ENCODE data around the gene RNU6-7.

The RNU6-7 gene

DNA sequence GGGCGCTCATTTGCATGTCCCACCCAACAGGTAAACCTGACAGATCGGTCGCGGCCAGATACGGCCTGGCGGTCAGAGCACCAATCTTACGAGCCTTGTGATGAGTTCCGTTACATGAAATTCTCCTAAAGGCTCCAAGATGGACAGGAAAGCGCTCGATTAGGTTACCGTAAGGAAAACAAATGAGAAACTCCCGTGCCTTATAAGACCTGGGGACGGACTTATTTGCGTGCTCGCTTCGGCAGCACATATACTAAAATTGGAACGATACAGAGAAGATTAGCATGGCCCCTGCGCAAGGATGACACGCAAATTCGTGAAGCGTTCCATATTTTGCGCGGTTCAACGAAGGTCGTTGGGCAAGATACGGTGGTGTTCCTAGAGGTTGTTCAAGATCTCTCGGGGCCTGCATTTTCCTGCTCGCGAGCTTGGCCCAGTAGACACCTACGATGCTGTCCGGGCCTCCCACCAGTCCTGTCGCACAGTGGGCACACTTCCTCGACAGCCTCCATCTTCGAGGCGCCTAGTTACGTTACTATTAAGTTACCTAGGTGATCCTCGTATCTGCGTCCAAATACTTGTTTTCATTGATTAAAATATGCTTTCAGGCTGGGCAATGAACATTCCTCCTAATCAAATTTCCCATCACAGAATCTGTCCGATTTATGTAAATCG is at the start of gene RNU6-7:
Gene RNU6-7, plus strand, starts transcription at position 230 of the 675 bp plus-strand sequence.
- peak; percentile 75 for DNase-seq

DNA sequence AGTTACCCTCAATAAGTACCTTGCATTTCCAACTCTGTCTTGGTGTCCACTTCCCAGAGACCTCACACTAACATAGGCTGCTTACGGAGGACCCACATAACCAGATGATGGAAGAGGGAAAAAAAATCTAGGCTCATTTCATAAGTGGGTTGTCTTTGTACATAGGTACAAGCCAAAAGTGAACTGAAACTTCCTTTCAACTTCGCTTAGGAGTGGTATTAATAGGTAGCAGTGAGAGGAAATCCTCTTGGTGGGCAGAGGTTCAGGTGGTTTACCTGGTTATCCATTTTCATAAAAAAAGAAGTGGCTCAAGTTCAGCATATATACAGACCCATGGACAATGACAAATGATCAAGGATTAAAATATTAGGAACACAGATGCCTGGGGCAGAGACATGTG is 35.8 kb upstream of the RNU6-7 start:
- DNase-seq = no peak

DNA sequence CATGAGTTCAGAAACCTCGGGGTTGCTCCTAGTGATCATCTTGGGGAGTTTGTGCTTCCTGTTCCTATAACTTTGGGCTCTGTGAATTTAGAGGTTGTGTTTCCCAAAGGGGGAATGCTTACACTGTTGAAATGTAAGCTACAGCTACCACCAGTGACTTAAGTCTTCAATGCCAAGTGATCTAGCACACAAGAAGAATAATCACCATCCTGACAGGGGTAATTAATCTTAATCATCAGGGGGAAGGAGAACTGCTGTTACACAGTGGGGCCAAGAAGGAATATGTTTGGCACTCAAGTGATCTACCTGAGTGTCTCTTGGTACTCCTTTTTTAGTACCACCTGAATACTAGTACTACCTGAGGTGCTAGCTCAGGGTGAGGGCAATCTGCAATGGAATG is 34.9 kb upstream of the RNU6-7 start:
- DNase-seq = no peak

DNA sequence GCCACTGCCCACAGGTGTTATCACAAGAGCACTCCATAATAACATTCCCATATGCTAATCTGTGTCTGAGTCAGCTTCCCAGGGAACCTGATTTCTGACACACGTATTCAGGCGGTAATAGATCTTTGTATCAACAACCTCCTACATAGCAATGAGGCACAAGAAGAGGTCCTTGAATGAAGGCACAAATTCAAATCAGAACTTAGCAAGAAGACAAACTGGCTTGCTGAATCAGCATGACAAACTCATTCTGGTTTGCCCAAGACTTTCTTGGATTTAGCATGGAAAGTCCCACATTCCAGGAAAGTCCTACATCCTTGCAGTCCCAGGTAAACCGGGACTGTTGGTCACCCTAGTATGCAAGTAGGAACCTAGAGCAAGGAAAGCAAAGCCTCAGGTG is 33.9 kb upstream of the RNU6-7 start:
- DNase-seq = no peak

DNA sequence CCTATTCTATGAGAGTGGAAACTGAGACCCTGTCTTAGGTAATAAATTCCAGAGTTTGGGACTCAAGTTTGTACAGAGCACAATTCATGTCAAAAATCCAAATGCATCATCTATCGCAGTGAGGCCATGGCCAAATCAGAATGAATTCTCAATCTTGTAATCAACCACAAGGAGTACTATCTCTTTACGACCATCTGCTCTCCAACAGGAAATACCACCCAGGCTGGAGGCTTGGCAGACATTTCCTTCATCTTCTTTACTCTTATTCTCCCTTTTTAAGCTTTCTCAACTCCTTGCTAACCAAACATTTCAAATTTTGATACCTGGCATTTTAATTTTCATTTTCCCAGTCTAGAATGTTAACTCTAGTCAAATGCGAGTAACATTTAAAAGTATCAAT is 32.7 kb upstream of the RNU6-7 start:
- no peak for DNase-seq

DNA sequence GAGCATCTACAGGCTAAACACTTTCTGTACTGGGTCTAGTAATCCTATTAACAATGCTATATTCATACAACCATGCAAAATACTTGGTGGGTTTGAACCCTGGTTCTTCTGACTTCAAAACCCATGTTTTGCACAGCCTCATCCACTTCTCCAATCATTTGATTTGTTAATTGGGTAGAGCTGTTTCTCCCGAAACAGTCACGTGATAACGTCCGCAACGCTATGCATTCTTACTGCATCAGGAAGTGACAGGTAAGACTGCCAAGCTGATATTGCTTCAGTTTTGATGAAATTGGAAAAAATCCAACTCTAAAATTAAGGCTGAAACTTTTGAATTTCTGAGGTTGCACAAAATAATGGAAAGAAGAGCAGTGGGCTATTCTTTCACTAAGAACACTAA is 30.4 kb upstream of the RNU6-7 start:
- no peak for DNase-seq

GRCh38 chr14:32183151-32184058 is 18.4 kb upstream of the RNU6-7 start:
- no peak for DNase-seq

GRCh38 chr14:32185097-32185496 is 16.7 kb upstream of the RNU6-7 start:
- no peak for DNase-seq

DNA sequence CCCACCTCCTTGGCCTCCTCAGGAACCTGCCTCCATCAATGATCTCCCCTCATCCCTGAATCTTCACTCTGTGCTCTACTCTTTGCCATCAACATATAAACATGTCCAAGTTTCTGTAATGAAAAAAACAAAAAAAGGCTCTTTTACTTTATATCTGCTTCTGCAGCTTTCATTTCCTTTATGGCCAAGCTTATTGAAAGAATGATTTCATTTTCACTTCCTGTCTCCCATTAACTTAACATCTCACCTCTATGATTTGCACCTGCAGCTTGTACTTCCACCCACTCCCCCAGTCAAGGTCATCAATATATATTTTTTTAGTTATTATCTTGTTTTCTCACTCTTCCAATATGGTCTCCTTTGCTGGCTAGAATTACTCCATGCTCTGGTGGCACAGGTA is 15.6 kb upstream of the RNU6-7 start:
- DNase-seq = no peak

- no peak for DNase-seq
Measured at GRCh38 chr14:32189811-32190210, 12.0 kb upstream of the RNU6-7 start.

- no peak for DNase-seq
Measured at GRCh38 chr14:32190673-32191072, 11.2 kb upstream of the RNU6-7 start.

DNA sequence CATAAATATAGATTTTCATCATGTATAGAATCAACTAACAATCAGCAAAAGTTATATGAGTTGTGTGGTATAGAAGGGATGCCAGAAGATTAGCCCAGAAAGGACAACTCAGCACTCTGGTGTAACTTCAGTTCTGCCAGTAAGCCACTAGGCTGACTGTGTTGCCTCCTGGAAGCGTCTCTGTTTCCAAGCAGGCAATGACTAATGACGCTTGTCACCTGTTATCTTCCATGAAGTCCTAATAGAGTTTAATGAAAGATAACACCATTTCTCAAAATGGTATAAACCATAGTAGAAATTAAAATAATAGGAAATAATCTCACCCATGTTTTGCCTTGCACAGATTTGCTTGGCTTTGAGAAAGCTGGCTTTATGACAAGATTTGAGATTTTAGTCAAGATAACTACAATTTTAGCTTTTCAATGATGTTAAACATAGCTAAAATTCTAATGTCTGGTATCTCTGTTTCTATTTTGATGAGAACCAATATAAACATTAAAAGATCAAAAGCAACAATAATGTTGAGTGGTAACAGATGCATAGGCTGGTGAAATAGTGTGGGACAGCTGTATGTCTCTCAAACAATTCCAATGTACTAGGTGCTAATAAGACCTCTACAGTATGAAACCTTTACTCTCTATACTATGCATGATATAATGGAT is 9.0 kb upstream of the RNU6-7 start:
- no peak for DNase-seq

GRCh38 chr14:32193532-32193931 is 8.3 kb upstream of the RNU6-7 start:
- DNase-seq = no peak

- DNase-seq = no peak
Measured at GRCh38 chr14:32195636-32196035, 6.2 kb upstream of the RNU6-7 start.

DNA sequence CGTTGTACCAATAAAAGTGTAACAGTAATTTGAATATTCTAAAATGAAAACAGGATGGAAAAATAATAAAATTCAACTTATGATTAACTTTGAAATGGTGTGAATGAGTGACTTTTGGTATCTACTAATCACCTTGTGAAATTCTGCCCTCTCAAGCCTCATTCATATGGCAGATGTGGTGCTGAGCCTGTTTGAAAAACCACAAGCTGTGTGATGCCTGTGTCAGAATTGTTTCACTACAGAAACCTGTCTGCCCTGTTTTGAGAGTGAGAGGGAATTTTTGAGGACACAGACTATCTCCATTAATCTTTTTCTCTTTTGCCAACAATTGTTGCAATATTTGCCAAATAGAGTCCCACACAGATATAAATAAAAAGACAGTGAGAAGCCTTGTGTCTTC is 3.9 kb upstream of the RNU6-7 start:
- DNase-seq = no peak

- DNase-seq = no peak
Measured at GRCh38 chr14:32200368-32201192, 1.3 kb upstream of the RNU6-7 start.

- peak; percentile 64 for DNase-seq
Measured at GRCh38 chr14:32201193-32201815, 541 bp upstream of the RNU6-7 start.

GRCh38 chr14:32202491-32202997 is 699 bp downstream of the RNU6-7 start:
- peak; percentile 70 for DNase-seq

GRCh38 chr14:32202998-32203882 is 1.4 kb downstream of the RNU6-7 start, which contains the start of gene RNU6-8:
TSS of gene RNU6-8 (minus strand) at chr14:32203269.
- peak; percentile 89 for DNase-seq

DNA sequence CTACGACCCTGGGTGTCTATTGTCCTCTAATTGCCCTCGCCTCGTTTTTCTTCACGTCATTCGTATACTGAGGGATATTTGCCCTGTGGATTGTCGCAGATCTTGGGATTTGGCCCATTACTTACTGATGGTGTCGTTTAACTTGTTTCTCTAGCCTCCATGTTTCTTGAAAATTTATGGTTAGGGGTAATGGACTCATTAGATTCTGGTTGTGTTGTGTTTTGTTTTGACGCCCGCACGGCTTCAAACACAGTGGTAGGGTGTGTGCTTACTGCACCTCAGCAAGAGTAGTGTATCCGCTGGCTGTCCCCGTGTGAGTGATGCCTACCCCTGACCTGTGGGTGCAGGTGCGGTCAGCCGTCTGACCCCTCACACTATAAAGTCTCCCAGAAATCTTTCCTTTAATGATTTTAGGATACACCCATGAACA is 2.1 kb downstream of the RNU6-7 start:
- DNase-seq = peak; percentile 63

DNA sequence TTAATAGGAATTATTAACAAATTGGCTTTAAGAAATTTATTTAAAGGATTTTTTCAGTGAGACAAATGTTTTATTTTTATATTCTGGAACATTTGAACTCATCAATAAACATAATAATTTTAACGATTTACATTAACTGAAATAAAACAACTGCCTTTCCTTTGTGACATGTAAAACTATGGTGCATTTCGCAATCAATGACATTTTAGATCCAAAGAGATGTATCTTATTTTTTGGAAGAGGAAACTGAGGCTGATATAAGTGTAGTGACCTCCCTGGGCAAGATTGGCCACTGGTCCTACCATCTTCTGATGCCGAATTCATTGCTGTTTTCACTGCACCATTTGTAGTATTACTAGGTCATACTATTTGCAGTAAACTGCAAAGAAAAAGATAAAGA is 3.7 kb downstream of the RNU6-7 start:
- DNase-seq = no peak
